Activated CD4-positive, alpha-beta memory T cell treated with anti-CD3 and anti-CD28 coated beads, Interleukin-2, amount 10 ng/mL, durations not matched to agents 7 days and 5 days (primary cell): ENCODE data around the gene ICA1L. TPM values are rescaled to one million over a fixed set of nuclear protein-coding genes. Genes with fewer than 3 reads are reported as not detected.
"Not testable (repeated sequence)": the region's sequence is repeated elsewhere in the genome, so short reads cannot be mapped to it uniquely, and the experiment has no call there.

Experiments used
- CTCF ChIA-PET: fragments of 350-600 bp; sonication (Branson Sonifier 250); formaldehyde crosslinking; loops from one replicate; lab custom pipeline; 2021; ENCODE audit warnings: antibody characterized with exemption, inconsistent platforms; lab: Charles Lee
- POLR2A ChIA-PET: fragments of 350-600 bp; sonication (Branson Sonifier 250); formaldehyde crosslinking; loops from one replicate; lab custom pipeline; 2021; ENCODE audit warnings: antibody characterized with exemption; lab: Charles Lee
- DNase-seq: peaks from one replicate; pipeline ENCODE4 v3.0.0-alpha.2; 2020
- H3K27ac Mint-ChIP-seq: one replicate; pipeline ENCODE4 v1.8.0; 2021; ENCODE audit warnings: mild to moderate bottlenecking, mixed read lengths
- H3K27me3 Mint-ChIP-seq: one replicate; pipeline ENCODE4 v1.8.0; 2021; ENCODE audit warnings: mixed read lengths
- H3K36me3 Mint-ChIP-seq: one replicate; pipeline ENCODE4 v1.8.0; 2021; ENCODE audit warnings: low read depth, mixed read lengths
- H3K4me1 Mint-ChIP-seq: one replicate; pipeline ENCODE4 v1.8.0; 2021; ENCODE audit warnings: mixed read lengths
- H3K4me3 Mint-ChIP-seq: one replicate; pipeline ENCODE4 v1.8.0; 2021; ENCODE audit warnings: mild to moderate bottlenecking, mixed read lengths
- H3K9me3 Mint-ChIP-seq: one replicate; pipeline ENCODE4 v1.8.0; 2021; ENCODE audit warnings: mixed read lengths
- total RNA-seq, 2 experiments: library from RNA; stranded (reverse); gene quantifications; one replicate each; pipeline ENCODE4 v1.2.3, GENCODE V29; 2021

Gene ICA1L
- total RNA-seq, 2 experiments from 2014 or later = 3.1 to 5.6 TPM

DNA sequence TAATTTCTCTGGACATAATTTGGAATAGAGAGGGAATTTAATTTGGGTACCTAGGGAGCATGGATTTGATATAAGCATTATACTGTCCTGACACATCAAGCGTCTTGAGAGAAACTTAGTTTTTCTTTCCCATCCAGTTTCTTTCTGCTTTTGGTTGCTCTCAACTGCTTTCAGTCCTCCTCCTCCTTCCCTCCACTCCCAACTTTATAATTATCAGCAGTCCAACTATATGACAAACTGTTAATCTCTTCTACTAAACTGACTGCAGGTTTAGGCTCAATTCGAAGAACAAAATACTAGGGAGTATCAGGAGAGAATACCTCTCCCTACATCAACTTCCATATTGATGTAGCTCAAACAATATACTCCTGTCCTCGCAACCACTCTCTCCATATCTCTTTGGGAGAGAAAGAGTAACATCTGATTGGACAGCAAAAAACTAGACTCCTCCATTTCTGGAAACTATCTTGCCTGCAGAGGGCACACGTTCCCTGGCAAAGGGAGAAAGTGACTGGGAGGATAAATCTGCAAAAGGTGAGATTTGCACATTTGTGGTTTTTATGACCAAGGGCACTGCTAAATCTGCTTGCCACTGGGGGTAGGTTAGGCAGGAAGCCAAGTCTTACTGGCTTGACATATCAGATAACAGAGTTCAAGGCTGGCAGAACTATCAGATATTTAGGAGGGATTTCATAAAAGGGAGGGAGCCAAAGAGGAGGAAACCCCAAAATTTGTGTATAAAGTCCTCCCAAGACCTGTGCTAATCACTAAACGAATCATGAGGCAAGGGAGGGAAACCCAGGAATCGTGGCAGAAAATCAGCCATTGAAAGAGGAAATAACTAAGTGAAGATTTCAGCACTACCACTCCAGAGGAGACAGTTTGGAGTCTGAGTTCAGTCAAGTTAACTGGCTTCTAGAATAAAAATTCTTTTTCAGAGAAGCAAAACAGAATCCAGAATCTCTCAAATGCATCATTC, 40.0 kb downstream of the ICA1L start:
- CTCF ChIA-PET = interaction anchor here (1.0 kb wide), 1 partner anchor 40 kb away, joined by 3 read pairs; the partner anchor contains the start of gene ICA1L
- POLR2A ChIA-PET = no interaction called here
- Mint-ChIP-seq H3K4me3 (no peak overlapping the region), H3K4me1 (peaks cover 12% of the 10 kb centered on the region), H3K36me3 (no peaks in the 10 kb centered on the region), H3K27me3 (peaks cover 6% of the 10 kb centered on the region), H3K27ac (no peak overlapping the region), H3K9me3 (no peaks in the 10 kb centered on the region)
- peak; percentile 58 for DNase-seq

DNA sequence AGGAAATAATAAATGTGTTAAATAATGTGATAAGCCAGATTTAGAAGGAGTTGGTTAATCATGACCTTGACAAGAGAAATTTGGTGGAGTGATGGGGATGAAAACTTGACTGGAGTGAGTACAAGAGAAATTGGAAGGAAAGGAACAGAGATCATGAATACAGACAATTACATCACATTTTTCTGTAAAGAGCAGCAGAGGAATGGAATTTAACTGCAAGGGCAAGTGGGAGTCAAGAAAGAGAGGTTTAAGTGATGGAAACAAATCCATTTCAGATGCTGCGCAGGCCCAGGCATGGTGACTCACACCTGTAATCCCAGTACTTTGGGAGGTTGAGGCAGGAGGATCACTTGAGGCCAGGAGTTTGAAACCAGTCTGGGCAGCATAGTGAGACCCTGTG, 46.7 kb downstream of the ICA1L start:
- CTCF ChIA-PET = no interaction called here
- Mint-ChIP-seq H3K36me3 (no peaks in the 10 kb centered on the region), H3K9me3 (no peaks in the 10 kb centered on the region), H3K4me1 (no peaks in the 10 kb centered on the region), H3K27ac (no peak overlapping the region), H3K4me3 (no peak overlapping the region), H3K27me3 (no peaks in the 10 kb centered on the region)
- DNase-seq = no peak
- POLR2A ChIA-PET = no interaction called here

DNA sequence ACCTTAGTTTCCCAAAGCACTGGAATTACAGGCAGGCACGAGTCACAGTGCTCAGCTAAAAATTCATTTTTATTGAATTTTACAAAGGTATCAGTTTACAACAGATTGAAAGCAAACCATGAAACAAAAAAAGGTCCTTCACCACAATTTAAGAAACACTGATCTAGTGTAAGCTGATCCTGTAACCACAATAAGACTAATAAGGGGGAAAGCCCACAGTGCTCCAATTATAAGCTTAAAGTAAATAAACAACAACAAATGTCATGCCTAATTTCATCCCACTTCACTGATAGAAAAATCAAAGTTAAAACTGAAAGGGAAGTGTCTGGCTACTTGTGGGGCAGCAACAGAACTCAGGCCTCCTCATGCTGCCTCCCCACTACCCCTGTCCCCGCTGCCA, 49.2 kb downstream of the ICA1L start:
- no peak for DNase-seq
- no peak overlapping the region for H3K4me3 Mint-ChIP-seq
- H3K36me3 Mint-ChIP-seq = no peaks in the 10 kb centered on the region
- H3K27me3 Mint-ChIP-seq = no peaks in the 10 kb centered on the region
- no peak overlapping the region for H3K27ac Mint-ChIP-seq
- H3K9me3 Mint-ChIP-seq = no peaks in the 10 kb centered on the region
- H3K4me1 Mint-ChIP-seq = no peaks in the 10 kb centered on the region
- CTCF ChIA-PET = no interaction called here
- POLR2A ChIA-PET = no interaction called here

DNA sequence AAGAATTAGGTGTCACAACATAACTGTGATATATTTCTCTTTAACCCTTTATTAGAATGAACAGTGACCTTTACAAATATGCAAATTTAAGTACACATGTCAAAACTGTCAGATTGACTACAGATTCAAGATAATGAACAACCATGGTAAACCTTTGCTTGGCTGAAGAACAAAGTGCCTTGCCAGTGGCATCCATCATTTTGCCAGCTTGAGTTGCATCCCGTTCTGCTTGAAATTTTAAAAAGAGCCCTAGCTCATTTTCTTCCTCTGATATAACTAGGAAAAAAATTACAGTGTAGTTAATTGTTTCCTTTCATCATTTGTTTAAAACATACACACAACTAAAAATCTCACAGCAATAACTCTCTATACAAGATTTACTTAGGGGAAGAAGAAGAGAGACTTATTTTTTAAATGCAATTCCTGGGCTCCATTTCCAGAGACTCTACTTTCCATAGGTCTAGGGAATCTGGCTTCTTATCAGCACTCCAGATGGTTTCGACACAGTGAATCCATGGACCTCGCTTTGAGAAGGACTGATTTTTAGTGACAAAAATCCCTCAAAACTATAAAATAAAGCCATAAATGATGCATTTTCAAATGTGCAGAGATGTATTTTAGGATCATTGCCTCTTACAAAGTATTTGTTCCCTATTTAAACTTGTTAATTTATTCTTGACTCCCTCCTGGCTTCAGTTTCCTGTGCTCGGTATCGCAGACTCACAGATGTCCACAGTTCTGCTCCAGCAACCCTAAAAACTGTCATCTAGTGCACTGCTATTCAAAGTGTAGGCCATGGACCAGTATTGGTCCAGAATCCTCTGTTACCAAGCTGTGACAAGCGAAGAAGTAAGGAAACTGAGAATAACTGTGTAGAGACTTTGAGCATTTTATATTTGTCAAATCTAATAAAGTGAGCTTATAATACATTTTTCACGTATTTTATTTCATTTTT, 50.1 kb downstream of the ICA1L start:
- Mint-ChIP-seq H3K27ac (no peak overlapping the region), H3K4me3 (no peak overlapping the region), H3K9me3 (no peaks in the 10 kb centered on the region), H3K36me3 (no peaks in the 10 kb centered on the region), H3K4me1 (no peaks in the 10 kb centered on the region), H3K27me3 (no peaks in the 10 kb centered on the region)
- DNase-seq = no peak
- ChIA-PET POLR2A (no interaction called here), CTCF (interaction anchor here (1.2 kb wide), 1 partner anchor 49 kb away, joined by 3 read pairs; no protein-coding TSS in a partner anchor)

DNA sequence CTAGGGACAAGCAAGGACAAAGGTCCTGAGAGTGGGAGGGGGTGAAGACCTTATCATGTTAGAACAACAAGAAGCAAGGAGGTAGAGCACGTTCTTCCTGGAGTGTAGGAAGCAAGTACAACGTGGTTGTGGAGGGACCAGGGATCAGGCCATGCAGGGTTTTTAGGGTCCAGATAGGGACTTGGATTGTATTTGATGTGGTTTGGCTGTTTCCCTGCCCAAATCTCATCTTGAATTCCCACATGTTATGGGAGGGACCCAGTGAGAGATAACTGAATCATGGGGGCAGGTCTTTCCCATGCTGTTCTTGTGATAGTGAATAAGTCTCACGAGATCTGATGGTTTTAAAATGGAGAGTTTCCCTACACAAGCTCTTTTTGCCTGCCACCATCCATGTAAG, 53.2 kb downstream of the ICA1L start:
- Mint-ChIP-seq H3K27ac (no peak overlapping the region), H3K36me3 (no peaks in the 10 kb centered on the region), H3K4me3 (no peak overlapping the region), H3K27me3 (no peaks in the 10 kb centered on the region), H3K9me3 (no peaks in the 10 kb centered on the region), H3K4me1 (no peaks in the 10 kb centered on the region)
- no peak for DNase-seq
- CTCF ChIA-PET = no interaction called here
- POLR2A ChIA-PET = no interaction called here

DNA sequence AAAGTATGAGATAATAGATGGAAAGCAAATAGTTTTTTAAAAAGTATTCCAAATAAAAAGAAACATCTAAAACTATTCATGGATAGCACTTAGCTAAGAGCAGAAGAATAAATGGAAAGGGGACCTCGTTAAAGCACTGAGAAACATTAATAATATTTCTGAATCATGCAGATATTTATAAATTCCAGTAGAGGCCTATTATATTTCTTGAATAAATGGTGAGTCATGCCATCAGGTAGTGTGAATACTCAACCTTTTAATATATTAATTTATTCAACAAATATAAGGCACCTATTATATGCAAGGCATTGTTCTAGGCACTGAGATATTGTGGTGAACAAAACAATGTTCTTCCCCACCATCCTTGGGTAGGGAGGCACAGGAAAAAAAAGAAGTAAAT, 53.8 kb downstream of the ICA1L start:
- Mint-ChIP-seq H3K27me3 (no peaks in the 10 kb centered on the region), H3K27ac (no peak overlapping the region), H3K4me1 (no peaks in the 10 kb centered on the region), H3K36me3 (no peaks in the 10 kb centered on the region), H3K9me3 (no peaks in the 10 kb centered on the region), H3K4me3 (no peak overlapping the region)
- ChIA-PET CTCF (interaction anchor here (0.5 to 0.9 kb wide), 2 partner anchors 22 to 227 kb away, joined by 3 to 5 read pairs; no protein-coding TSS in a partner anchor), POLR2A (no interaction called here)
- no peak for DNase-seq

DNA sequence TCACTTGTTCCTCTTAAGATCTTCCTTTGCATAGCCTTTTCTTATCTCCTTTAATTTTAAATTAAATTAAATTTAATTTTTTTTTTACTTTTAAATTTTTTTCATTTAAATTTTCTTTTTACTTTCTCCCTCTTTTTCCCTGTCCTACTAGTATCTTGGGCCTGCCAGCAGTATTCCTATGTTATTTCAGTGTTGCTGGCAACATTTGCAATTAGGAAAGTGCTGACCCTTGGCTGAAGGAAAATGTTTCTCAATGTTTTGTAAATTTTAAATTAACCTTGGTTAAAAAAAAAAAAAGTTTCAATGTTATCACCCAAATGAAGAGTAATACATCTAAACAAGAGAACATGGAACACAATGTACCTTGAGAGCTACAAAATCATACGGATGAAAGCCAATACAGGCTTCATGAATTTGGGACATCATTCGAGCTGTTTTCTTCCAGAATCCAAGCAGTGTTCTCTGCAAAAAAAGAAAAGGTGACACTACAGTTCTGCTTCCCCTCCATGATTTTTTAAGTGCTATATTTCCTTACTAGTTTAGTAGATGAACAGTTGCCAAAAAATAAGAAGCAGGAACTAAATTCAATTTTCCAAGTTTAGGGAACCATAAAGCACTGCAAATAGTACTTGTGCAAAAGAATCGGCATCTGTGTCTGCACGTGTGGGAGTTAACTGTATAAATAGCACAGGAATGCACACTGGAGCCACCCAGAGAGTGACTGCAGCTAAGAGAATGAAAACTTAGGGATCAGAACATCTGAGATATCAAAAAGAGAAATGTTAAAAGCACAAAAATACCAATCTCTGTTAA, 55.8 kb downstream of the ICA1L start:
- Mint-ChIP-seq H3K4me3 (no peak overlapping the region), H3K9me3 (no peaks in the 10 kb centered on the region), H3K27me3 (no peaks in the 10 kb centered on the region), H3K27ac (no peak overlapping the region), H3K36me3 (no peaks in the 10 kb centered on the region), H3K4me1 (no peaks in the 10 kb centered on the region)
- no peak for DNase-seq
- ChIA-PET POLR2A (no interaction called here), CTCF (interaction anchor here (0.5 to 1.0 kb wide), 2 partner anchors 15 to 46 kb away, joined by 3 read pairs; no protein-coding TSS in a partner anchor)

DNA sequence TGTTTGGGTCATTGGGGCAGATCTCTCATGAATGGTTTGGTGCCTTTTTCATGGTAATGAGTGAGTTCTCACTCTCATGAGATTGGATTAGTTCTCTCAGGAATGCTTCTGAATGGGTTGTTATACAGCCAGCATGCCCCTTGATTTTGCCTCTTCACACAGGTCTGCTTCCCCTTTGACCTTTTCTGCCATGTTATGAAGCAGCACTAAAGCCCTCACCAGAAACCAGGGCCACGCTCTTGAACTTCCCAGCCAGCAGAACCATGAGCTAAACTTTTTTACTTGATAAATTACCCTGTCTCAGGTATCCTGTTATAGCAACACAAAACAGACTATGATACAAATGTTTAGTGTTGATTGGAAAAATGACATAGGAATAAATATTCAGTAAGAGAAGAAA, 57.3 kb downstream of the ICA1L start:
- H3K9me3 Mint-ChIP-seq = peaks cover 3% of the 10 kb centered on the region
- no peak for DNase-seq
- no peak overlapping the region for H3K4me3 Mint-ChIP-seq
- no peaks in the 10 kb centered on the region for H3K27me3 Mint-ChIP-seq
- H3K4me1 Mint-ChIP-seq = no peaks in the 10 kb centered on the region
- H3K36me3 Mint-ChIP-seq = no peaks in the 10 kb centered on the region
- H3K27ac Mint-ChIP-seq = no peak overlapping the region
- ChIA-PET POLR2A (no interaction called here), CTCF (interaction anchor here (1.0 kb wide), 2 partner anchors 14 to 224 kb away, joined by 3 read pairs; no protein-coding TSS in a partner anchor)

DNA sequence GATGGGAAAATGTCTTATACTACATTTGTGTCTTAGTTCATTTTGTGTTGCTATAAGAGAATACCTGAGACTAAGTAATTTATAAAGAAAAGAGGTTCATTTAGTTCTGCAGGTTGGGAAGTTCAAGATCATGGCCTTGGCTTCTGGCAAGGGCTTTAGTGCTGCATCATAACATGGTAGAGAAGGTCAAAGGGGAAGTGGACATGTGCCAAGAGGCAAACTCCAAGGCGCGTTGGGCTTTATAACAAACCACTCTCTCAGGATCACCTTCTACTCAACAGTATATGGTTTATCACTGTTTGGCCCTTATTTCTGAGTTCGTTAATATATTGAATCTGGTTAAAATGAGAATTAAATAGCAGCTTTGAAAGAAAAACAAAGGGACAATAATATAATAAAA, 58.2 kb downstream of the ICA1L start:
- CTCF ChIA-PET = no interaction called here
- H3K36me3 Mint-ChIP-seq = peaks cover 3% of the 10 kb centered on the region
- no peak overlapping the region for H3K4me3 Mint-ChIP-seq
- POLR2A ChIA-PET = no interaction called here
- no peaks in the 10 kb centered on the region for H3K4me1 Mint-ChIP-seq
- no peak for DNase-seq
- no peaks in the 10 kb centered on the region for H3K27me3 Mint-ChIP-seq
- no peak overlapping the region for H3K27ac Mint-ChIP-seq
- H3K9me3 Mint-ChIP-seq = peaks cover 8% of the 10 kb centered on the region

DNA sequence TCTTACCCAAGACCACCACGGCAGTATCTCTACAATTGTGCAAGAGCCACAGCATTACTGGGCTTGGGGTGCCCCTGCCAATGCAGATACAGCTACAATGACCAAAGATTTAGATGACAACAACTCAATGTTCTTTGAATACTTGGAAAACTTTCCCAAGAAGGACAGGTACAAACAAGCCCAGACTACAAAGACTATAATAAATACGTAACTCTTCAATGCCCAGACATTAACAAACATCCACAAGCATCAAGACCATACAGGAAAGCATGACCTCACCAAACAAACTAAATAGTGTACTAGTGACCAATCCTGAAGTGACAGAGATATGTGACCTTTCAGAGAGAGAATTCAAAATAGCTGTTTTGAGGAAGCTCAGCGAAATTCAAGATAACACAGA, 62.8 kb downstream of the ICA1L start:
- POLR2A ChIA-PET = no interaction called here
- Mint-ChIP-seq H3K36me3 (peaks cover 3% of the 10 kb centered on the region), H3K27me3 (no peaks in the 10 kb centered on the region), H3K4me3 (no peak overlapping the region), H3K27ac (no peak overlapping the region), H3K9me3 (peaks cover 8% of the 10 kb centered on the region), H3K4me1 (no peaks in the 10 kb centered on the region)
- CTCF ChIA-PET = no interaction called here
- DNase-seq = no peak

DNA sequence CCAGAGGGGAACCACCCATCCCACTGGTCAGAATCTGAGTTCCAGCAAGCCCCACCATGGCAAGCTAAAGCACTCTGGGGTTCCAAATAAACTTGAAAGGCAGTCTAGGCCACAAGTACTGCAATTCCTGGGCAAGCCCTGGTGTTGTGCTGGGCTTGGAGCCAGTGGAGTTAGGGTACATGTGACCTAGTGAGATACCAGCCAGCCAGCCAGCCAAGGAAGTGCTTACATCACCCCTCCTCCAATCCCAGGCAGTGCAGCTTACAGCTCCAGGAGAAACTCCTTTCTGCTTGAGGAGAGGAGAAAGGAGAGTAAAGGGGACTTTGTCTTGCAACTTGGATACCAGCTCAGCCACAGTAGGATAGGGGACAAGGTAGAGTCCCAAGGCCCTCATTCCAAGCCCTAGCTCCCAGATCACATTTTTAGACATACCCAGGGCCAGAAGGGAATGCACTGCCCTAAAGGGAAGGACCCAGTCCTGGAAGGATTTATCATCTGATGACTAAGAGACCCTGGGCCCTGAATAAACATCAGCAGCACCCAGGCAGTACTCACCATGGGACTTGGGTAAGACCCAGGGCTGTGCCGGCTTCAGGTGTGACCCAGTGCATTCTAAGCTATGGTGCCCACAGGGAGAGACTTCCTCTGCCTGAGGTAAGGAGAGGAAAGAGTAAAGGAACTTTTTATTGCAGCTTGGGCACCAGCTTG, 64.0 kb downstream of the ICA1L start:
- DNase-seq, POLR2A ChIA-PET, H3K27ac Mint-ChIP-seq, H3K9me3 Mint-ChIP-seq, H3K4me1 Mint-ChIP-seq, H3K4me3 Mint-ChIP-seq, CTCF ChIA-PET, H3K36me3 Mint-ChIP-seq, H3K27me3 Mint-ChIP-seq: not testable (repeated sequence)

DNA sequence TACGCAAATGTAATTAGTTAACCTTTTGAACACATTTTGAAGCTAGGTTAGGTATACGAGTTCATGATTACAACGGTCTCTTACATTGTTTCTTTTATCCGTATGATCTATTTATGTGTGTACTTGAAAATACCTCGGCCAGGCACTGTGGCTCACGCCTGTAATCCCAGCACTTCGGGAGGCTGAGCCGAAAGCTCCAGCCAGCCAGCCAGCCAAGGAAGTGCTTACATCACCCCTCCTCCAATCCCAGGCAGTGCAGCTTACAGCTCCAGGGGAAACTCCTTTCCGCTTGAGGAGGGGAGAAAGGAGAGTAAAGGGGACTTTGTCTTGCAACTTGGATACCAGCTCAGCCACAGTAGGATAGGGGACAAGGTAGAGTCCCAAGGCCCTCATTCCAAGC, 65.7 kb downstream of the ICA1L start:
- CTCF ChIA-PET, H3K27me3 Mint-ChIP-seq, POLR2A ChIA-PET, H3K27ac Mint-ChIP-seq, DNase-seq, H3K9me3 Mint-ChIP-seq, H3K4me3 Mint-ChIP-seq, H3K4me1 Mint-ChIP-seq, H3K36me3 Mint-ChIP-seq: not testable (repeated sequence)
